DOHH2 (cell line): ENCODE results near the gene SMAD3.

Experiments used
- EZH2phosphoT487 ChIP-seq: fragments of 200-600 bp; sonication (generic); IDR thresholded peaks from 2 replicates; pipeline ENCODE4 v1.6.1; 2017; ENCODE audit warnings: borderline replicate concordance, mild to moderate bottlenecking, antibody characterized with exemption, low read length, moderate library complexity, mixed read lengths
- TF ChIP-seq, protein P1 (sequence below): fragments of 200-600 bp; sonication (generic); IDR thresholded peaks from one replicate; pipeline ENCODE4 v1.5.1; 2014; ENCODE audit warnings: antibody characterized with exemption, mild to moderate bottlenecking, low read depth, low read length; ENCODE audit not compliant: poor library complexity, severe bottlenecking

DNA sequence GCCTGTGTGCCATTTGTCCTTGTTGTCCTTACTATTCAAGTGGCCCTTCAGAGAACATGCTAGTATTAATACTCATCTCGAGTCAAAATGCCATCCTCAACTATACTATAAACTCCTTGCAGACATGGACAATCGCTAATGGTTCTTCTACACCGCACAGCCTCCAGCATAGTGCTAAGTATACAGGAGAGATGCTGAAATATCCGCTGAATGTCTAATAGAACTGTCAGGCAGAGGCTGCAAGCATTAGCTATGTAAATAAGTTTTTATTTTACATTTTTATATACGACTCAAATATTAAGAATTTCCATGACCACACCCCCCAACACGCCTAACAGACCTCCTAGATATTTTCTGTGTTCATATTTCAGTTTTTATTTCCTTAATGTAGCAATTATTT is 149.7 kb downstream of the SMAD3 start:
- TF ChIP-seq, protein P1, sequence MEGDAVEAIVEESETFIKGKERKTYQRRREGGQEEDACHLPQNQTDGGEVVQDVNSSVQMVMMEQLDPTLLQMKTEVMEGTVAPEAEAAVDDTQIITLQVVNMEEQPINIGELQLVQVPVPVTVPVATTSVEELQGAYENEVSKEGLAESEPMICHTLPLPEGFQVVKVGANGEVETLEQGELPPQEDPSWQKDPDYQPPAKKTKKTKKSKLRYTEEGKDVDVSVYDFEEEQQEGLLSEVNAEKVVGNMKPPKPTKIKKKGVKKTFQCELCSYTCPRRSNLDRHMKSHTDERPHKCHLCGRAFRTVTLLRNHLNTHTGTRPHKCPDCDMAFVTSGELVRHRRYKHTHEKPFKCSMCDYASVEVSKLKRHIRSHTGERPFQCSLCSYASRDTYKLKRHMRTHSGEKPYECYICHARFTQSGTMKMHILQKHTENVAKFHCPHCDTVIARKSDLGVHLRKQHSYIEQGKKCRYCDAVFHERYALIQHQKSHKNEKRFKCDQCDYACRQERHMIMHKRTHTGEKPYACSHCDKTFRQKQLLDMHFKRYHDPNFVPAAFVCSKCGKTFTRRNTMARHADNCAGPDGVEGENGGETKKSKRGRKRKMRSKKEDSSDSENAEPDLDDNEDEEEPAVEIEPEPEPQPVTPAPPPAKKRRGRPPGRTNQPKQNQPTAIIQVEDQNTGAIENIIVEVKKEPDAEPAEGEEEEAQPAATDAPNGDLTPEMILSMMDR = no peak
- TF ChIP-seq EZH2phosphoT487 = no peak
